AG04450 (cell line): Measurements from ENCODE around the gene TRABD. TPM values are rescaled to one million over a fixed set of nuclear protein-coding genes. Genes with fewer than 3 reads are reported as not detected.

Experiments used
- CTCF ChIA-PET: fragments of 300-600, 350-600 bp; formaldehyde crosslinking; extraction: SDS; loops from one replicate; lab custom pipeline; 2022; ENCODE audit warnings: antibody characterized with exemption, inconsistent platforms; lab: Charles Lee
- POLR2A ChIA-PET: fragments of 350-600 bp; formaldehyde crosslinking; extraction: SDS; loops from one replicate; lab custom pipeline; 2021; ENCODE audit warnings: antibody characterized with exemption, inconsistent platforms; lab: Yijun Ruan, JAX
- DNase-seq: peaks from one replicate; pipeline ENCODE4 v3.0.0-alpha.2; 2011; ENCODE audit warnings: low read depth, low spot score
- H3K27ac ChIP-seq: one replicate; pipeline ENCODE4 v1.5.1; 2012; ENCODE audit warnings: low read depth, low read length, control low read depth
- H3K27me3 ChIP-seq: one replicate; pipeline ENCODE4 v1.6.0; 2012; ENCODE audit warnings: low read length; ENCODE audit not compliant: control insufficient read depth, insufficient read depth
- H3K4me3 ChIP-seq: 2 replicates; pipeline ENCODE4 v1.5.1; 2011; ENCODE audit warnings: mild to moderate bottlenecking, low read depth, low read length, control low read depth
- H3K9me3 ChIP-seq: 2 replicates; pipeline ENCODE4 v1.5.1; 2012; ENCODE audit warnings: low read length; ENCODE audit not compliant: control insufficient read depth, insufficient read depth
- polyA plus RNA-seq: library from polyadenylated mRNA; depleted of rRNA; stranded (reverse); fragments of >200 nt; gene quantifications from 2 replicates; pipeline ENCODE4 v1.2.3, GENCODE V29; 2011
- TF ChIP-seq, protein P1 (sequence below): IDR thresholded peaks from 2 replicates; pipeline ENCODE4 v1.5.1; 2011; ENCODE audit warnings: low read depth, low read length, control low read depth, inconsistent platforms

TRABD gene
- polyA plus RNA-seq, 1 experiment = 8.7 TPM

GRCh38 chr22:50225200-50225969 is 39.7 kb downstream of the TRABD start:
- DNase-seq = no peak
- no peaks in the 10 kb centered on the region for H3K27me3 ChIP-seq
- CTCF ChIA-PET = no interaction called here

GRCh38 chr22:50226063-50226874 is 40.6 kb downstream of the TRABD start:
- H3K27me3 ChIP-seq = no peaks in the 10 kb centered on the region
- TF ChIP-seq, protein P1, sequence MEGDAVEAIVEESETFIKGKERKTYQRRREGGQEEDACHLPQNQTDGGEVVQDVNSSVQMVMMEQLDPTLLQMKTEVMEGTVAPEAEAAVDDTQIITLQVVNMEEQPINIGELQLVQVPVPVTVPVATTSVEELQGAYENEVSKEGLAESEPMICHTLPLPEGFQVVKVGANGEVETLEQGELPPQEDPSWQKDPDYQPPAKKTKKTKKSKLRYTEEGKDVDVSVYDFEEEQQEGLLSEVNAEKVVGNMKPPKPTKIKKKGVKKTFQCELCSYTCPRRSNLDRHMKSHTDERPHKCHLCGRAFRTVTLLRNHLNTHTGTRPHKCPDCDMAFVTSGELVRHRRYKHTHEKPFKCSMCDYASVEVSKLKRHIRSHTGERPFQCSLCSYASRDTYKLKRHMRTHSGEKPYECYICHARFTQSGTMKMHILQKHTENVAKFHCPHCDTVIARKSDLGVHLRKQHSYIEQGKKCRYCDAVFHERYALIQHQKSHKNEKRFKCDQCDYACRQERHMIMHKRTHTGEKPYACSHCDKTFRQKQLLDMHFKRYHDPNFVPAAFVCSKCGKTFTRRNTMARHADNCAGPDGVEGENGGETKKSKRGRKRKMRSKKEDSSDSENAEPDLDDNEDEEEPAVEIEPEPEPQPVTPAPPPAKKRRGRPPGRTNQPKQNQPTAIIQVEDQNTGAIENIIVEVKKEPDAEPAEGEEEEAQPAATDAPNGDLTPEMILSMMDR = no peak
- ChIA-PET CTCF (no interaction called here), POLR2A (interaction anchor here (0.6 kb wide), 1 partner anchor 10 kb away, joined by 3 read pairs; no protein-coding TSS in a partner anchor)
- no peak overlapping the region for H3K4me3 ChIP-seq
- H3K9me3 ChIP-seq = peaks cover under 1% of the 10 kb centered on the region; the same call in 1 of the 2 replicates
- DNase-seq = no peak
- H3K27ac ChIP-seq = no peak overlapping the region

More at GRCh38 chr22:50225200-50225969, 39.7 kb downstream of the TRABD start:
- Histone ChIP-seq H3K9me3 (peaks cover 5% of the 10 kb centered on the region; the same call in 1 of the 2 replicates), H3K27ac (no peak overlapping the region), H3K4me3 (no peak overlapping the region)
- TF ChIP-seq, protein P1 = no peak
- POLR2A ChIA-PET = no interaction called here

DNA sequence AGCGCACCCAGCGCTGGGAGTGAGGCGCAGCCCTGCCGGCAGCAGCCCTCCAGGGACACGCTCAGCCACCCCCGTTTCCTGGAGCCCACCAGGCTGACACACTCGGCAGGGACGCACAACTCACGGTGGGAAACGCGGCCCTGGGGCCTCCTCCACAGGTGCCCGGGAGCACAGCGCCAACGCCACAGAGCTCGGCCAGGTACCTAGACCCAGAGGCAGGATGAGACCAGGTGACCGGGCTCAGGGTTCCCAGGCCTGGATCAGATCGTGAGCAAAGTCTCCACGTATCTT is 41.1 kb downstream of the TRABD start:
- no peaks in the 10 kb centered on the region; the same call in 1 of the 2 replicates for H3K9me3 ChIP-seq
- H3K27me3 ChIP-seq = no peaks in the 10 kb centered on the region
- no peak overlapping the region for H3K4me3 ChIP-seq
- no peak overlapping the region for H3K27ac ChIP-seq
- ChIA-PET CTCF (no interaction called here), POLR2A (interaction anchor here (0.5 to 0.6 kb wide), 2 partner anchors 9 to 258 kb away, joined by 3 to 5 read pairs; no protein-coding TSS in a partner anchor)
- no peak for DNase-seq
- TF ChIP-seq, protein P1 = no peak

DNA sequence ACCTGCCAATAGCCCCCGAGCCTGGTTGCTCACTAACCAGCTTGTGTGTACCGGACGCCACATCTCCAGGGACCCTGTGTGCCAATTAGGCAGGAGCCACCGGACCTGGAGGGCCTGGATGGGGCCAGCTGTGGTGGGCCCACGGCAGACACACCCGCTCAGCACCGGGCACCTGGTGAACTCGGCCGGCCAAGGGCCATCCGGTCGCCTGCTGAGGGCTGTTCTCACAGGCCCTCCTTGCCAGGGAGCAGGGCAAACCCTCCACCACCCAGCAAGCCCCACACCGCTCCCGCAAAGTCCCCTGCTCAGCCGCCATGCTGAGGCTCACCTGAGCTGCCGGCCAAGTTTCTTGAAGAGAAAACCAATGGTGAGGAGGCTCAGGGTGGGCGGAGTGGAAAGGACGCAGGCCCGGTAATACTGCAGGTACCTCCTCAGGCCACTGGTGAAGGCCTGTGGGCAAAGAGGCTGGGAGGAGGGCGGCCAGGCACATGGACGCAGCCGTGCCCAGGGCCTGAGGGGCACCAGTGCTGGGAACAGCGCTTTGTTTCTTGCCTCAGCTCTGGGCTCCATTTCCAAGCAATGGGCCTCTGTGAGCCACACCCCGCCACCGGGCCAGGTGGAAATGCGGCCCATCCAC is 42.0 kb downstream of the TRABD start:
- TF ChIP-seq, protein P1 = no peak
- Histone ChIP-seq H3K9me3 (no peaks in the 10 kb centered on the region; the same call in 1 of the 2 replicates), H3K4me3 (no peak overlapping the region), H3K27me3 (no peaks in the 10 kb centered on the region), H3K27ac (no peak overlapping the region)
- DNase-seq = no peak
- POLR2A ChIA-PET = interaction anchor here (0.5 kb wide), 1 partner anchor 257 kb away, joined by 5 read pairs; no protein-coding TSS in a partner anchor
- CTCF ChIA-PET = no interaction called here
